ENCODE results near the gene IL18R1.

The IL18R1 gene

GRCh38 chr2:102392096-102392495, 36.5 kb downstream of the IL18R1 start:
- DNase-seq: no peak

GRCh38 chr2:102392942-102393341, 37.3 kb downstream of the IL18R1 start:
- DNase-seq: no peak

GRCh38 chr2:102396012-102396411, 40.4 kb downstream of the IL18R1 start:
- no peak for DNase-seq

- DNase-seq: no peak
These were observed 41.6 kb downstream of the IL18R1 start for GRCh38 chr2:102397209-102397608.

GRCh38 chr2:102399499-102400141, 44.0 kb downstream of the IL18R1 start:
- DNase-seq: no peak

GRCh38 chr2:102401456-102401855, 45.9 kb downstream of the IL18R1 start:
- no peak for DNase-seq

- no peak for DNase-seq
These were observed 46.3 kb downstream of the IL18R1 start for GRCh38 chr2:102401865-102402264.

- DNase-seq: no peak
These were observed 55.4 kb downstream of the IL18R1 start for GRCh38 chr2:102410952-102411351.

- DNase-seq: no peak
These were observed 56.6 kb downstream of the IL18R1 start for GRCh38 chr2:102412199-102412598.

GRCh38 chr2:102417946-102418345, 62.4 kb downstream of the IL18R1 start:
- no peak for DNase-seq

GRCh38 chr2:102418421-102418961, 62.9 kb downstream of the IL18R1 start:
- no peak for DNase-seq

GRCh38 chr2:102420290-102420689, 64.7 kb downstream of the IL18R1 start:
- DNase-seq: no peak

- no peak for DNase-seq
These were observed 66.5 kb downstream of the IL18R1 start for GRCh38 chr2:102421890-102422759.

- DNase-seq: no peak
These were observed 67.3 kb downstream of the IL18R1 start, which contains the start of gene IL18RAP for GRCh38 chr2:102422910-102423309. IL18RAP (plus strand) TSS chr2:102423160; CDS start chr2:102423278, 118 bp downstream.

GRCh38 chr2:102423368-102423767, 67.8 kb downstream of the IL18R1 start:
- no peak for DNase-seq

- no peak for DNase-seq
These were observed 69.2 kb downstream of the IL18R1 start for GRCh38 chr2:102424754-102425153.

GRCh38 chr2:102425441-102426132, 70.0 kb downstream of the IL18R1 start:
- no peak for DNase-seq

GRCh38 chr2:102427249-102427648, 71.7 kb downstream of the IL18R1 start:
- DNase-seq: no peak

GRCh38 chr2:102428573-102428972, 73.0 kb downstream of the IL18R1 start:
- DNase-seq: no peak

- DNase-seq: no peak
These were observed 76.8 kb downstream of the IL18R1 start for GRCh38 chr2:102432386-102432785.

- no peak for DNase-seq
These were observed 78.5 kb downstream of the IL18R1 start for GRCh38 chr2:102433973-102434654.

GRCh38 chr2:102434655-102435381, 79.2 kb downstream of the IL18R1 start:
- DNase-seq: no peak
